ENCODE measurements around the gene TVP23C. TPM values are rescaled to one million over a fixed set of nuclear protein-coding genes. Genes with fewer than 3 reads are reported as not detected.

Gene TVP23C
- total and polyA plus RNA-seq, 2 experiments from 2014 or later = 15.3 to 40.7 TPM

- H3K9me3 ChIP-seq (ENCODE audit: low read depth) = peaks cover 6% of the 10 kb centered on the region
- TF ChIP-seq EZH2phosphoT487 (IDR thresholded peaks at IDR 0.05; ENCODE audit: low read depth, severe bottlenecking, unreplicated experiment) (no peak), CTCF (IDR thresholded peaks at IDR 0.05; ENCODE audit: poor library complexity) (no peak), EZH2 (IDR thresholded peaks at IDR 0.05; ENCODE audit: borderline replicate concordance) (no peak)
- H3K27me3 ChIP-seq = no peaks in the 10 kb centered on the region
- no peaks in the 10 kb centered on the region for H3K9me2 ChIP-seq (replicated peaks; ENCODE audit: insufficient read depth)
- H3K27ac ChIP-seq = no peak overlapping the region
- H3K4me3 ChIP-seq = no peak overlapping the region
- no peaks in the 10 kb centered on the region for H4K20me1 ChIP-seq (ENCODE audit: insufficient read depth, poor library complexity, severe bottlenecking)
- WGBS (ENCODE audit: low lambda C conversion rate, missing lambda C conversion rate) = 40% methylated on average over 1 of the region's 1 CpG
- H3K79me2 ChIP-seq = no peaks in the 10 kb centered on the region
- H3K4me1 ChIP-seq (ENCODE audit: insufficient read depth) = peaks cover 12% of the 10 kb centered on the region
- H3K4me2 ChIP-seq = no peak overlapping the region
- H3K36me3 ChIP-seq (replicated peaks; ENCODE audit: insufficient read depth, low read depth) = no peaks in the 10 kb centered on the region
- H2AFZ ChIP-seq = no peak overlapping the region
- no peak for DNase-seq (ENCODE audit: low spot score)
These were observed 110.5 kb downstream of the TVP23C start for GRCh38 chr17:15452746-15453145.

Small RNA genes within 50 kb of the gene (small RNA-seq; reads per million reads assigned to genes)
- gene AC005838.1 = not detected
- gene RF00090 = not detected

Other genes with a start within 250 kb of the TVP23C start
- gene TEKT3, start 221.9 kb downstream of the TVP23C start, total RNA-seq = 1.9 TPM in 1 of 2 replicates, not detected in the other
- gene TEKT3, start 221.9 kb downstream of the TVP23C start, polyA plus RNA-seq = 0.41 and 0.45 TPM in 2 replicates
- gene CDRT4, start 95.9 kb downstream of the TVP23C start, total RNA-seq = 2.7 and 10.4 TPM in 2 replicates
- 9.6 and 11.8 TPM in 2 replicates for gene CDRT4, start 95.9 kb downstream of the TVP23C start, polyA plus RNA-seq
- 0.68 and 1.3 TPM in 2 replicates for gene FBXW10B, start 56.2 kb upstream of the TVP23C start, total RNA-seq
- 0.23 and 0.29 TPM in 2 replicates for gene FBXW10B, start 56.2 kb upstream of the TVP23C start, polyA plus RNA-seq
- 19.5 and 21.6 TPM in 2 replicates for gene TRIM16, start 120.8 kb upstream of the TVP23C start, total RNA-seq
- gene TRIM16, start 120.8 kb upstream of the TVP23C start, polyA plus RNA-seq = 23.0 and 30.6 TPM in 2 replicates
- 35.0 and 39.6 TPM in 2 replicates for gene ZNF286A, start 136.3 kb upstream of the TVP23C start, total RNA-seq
- gene ZNF286A, start 136.3 kb upstream of the TVP23C start, polyA plus RNA-seq = 16.1 and 18.5 TPM in 2 replicates
- 0.40 and 1.7 TPM in 2 replicates for gene TBC1D26, start 168.8 kb upstream of the TVP23C start, total RNA-seq
- gene TBC1D26, start 168.8 kb upstream of the TVP23C start, polyA plus RNA-seq = 0.30 and 0.57 TPM in 2 replicates